Measurements from ENCODE around the gene RAI14.

GRCh38 chr5:34697308-34698108, 41.4 kb downstream of the RAI14 start:
- TF ChIP-seq CTCF (IDR thresholded peaks at IDR 0.05; ENCODE audit: low read length) (no peak), EZH2 (optimal IDR thresholded peaks at IDR 0.05; ENCODE audit: low read depth, low read length) (no peak), EZH2phosphoT487 (IDR thresholded peaks at IDR 0.05; ENCODE audit: low read length) (no peak)

All from MM.1S (cell line).